ENCODE results near the gene ROGDI.

DNA sequence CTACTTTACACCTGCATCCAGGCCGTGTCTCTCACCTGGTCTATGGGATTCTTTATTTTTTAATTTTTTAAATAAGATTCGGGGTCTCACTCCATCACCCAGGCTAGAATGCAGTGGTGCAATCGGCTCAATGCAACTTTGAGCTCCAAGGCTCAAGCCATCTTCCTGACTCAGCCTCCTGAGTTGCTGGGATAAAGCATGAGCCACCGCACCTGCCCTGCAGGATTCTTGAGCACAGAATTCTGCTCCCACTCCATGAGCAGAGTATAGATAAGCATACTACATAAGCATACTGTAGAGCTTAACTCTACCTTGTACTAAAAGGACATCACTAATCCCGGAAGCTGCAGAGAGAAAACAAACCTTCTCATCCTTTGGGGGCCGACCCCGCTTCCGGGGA is 29.2 kb upstream of the ROGDI start:
- TF ChIP-seq, protein P1, sequence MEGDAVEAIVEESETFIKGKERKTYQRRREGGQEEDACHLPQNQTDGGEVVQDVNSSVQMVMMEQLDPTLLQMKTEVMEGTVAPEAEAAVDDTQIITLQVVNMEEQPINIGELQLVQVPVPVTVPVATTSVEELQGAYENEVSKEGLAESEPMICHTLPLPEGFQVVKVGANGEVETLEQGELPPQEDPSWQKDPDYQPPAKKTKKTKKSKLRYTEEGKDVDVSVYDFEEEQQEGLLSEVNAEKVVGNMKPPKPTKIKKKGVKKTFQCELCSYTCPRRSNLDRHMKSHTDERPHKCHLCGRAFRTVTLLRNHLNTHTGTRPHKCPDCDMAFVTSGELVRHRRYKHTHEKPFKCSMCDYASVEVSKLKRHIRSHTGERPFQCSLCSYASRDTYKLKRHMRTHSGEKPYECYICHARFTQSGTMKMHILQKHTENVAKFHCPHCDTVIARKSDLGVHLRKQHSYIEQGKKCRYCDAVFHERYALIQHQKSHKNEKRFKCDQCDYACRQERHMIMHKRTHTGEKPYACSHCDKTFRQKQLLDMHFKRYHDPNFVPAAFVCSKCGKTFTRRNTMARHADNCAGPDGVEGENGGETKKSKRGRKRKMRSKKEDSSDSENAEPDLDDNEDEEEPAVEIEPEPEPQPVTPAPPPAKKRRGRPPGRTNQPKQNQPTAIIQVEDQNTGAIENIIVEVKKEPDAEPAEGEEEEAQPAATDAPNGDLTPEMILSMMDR (IDR thresholded peaks at IDR 0.05): no peak
- no peak for TF ChIP-seq POLR2A (IDR thresholded peaks at IDR 0.05)
